Bone marrow (tissue), 2 donors: Measurements from ENCODE around the gene GRIK2.
A peak's percentile ranks its signal among the peaks of the same experiment; 100 is the strongest.
"Not testable (repeated sequence)": the region's sequence is repeated elsewhere in the genome, so short reads cannot be mapped to it uniquely, and the experiment has no call there.

Experiments
- DNase-seq, 2 donors: peaks; one replicate each; lab custom pipeline; 2025; lab: John Stamatoyannopoulos, UW

Gene GRIK2

DNA sequence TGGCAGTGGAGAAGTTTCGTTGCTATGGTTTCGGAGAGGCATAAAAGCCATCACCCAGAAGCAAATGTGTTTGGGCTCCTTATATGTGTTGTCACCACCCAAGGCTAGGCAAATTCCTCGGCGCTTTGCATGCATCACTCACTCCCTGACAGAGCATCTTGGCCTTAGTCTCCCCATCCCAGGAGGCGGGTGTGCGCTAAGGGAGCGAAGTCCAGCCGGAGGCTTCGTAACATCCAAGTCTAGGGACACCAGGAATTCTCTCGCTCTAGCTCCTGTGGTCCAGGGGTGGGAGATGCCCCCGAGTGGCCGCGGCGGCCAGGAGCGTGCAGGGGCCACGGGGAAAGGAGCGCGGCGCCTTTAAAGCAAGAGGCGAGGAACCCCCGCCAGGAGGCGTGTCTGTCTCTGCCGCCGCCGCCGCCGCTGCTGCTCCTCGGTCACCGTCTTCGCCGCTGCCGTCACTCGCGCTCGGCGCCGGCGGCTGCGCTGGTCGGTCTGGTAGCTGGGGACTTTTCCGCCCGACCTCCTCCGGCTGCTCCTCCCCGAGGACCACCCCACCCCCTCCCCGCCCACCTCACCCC, at the start of gene GRIK2:
Gene GRIK2, plus strand, starts transcription at position 458 of the 578 bp plus-strand sequence.
- no peak for DNase-seq

DNA sequence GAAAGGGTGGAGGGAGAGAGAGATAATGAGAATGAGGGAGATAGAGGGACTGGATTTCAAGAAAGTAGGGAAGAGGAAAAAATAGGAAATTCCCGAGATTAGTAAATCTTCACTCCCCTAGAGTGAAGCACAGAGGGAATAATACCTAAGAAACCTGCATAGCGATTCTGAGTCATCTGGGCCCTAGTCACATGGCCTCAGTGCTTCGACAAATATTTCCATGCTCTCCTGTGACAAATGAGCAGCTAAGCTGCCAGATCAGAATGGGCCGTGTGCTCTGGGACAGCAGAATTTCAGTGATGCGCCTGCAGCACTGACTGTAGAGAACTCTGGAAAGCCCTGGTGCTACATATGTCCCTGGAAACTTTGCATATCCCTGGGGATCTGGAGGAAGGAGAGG, 48.6 kb upstream of the GRIK2 start:
- DNase-seq: no peak

DNA sequence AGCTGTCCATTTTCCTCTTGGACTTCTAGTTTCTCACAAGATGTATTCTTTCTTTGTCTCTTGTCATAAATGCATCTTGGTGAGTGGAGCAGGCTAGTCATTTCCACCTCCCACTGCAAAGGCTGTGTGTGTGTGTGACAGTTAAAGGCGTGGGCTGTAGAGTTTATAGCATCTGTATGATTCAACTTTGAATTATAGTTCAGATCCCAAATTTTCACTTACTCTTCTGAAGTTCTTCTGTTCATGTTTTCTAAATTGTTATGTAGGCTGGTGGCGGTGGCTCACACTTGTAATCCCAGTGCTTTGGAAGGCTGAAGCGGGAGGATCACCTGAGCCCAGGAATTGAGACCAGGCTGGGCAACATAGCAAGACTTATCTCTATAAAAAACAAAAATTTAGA, 44.7 kb upstream of the GRIK2 start:
- no peak for DNase-seq

DNA sequence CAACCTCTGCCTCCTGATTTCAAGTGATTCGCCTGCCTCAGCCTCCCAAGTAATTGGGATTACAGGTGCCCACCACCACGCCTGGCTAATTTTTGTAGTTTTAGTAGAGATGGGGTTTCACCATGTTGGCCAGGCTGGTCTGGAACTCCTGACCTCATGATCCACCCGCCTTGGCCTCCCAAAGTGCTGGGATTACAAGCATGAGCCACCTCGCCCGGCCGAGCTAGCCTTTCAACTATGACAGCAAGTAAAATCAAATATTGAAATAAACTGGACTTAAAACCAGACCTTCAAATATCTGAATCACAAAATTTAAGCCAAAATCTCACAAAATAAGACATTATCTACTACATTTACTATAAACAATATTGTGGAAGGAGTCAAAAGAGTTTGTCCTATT, 42.9 kb upstream of the GRIK2 start:
- not testable (repeated sequence) for DNase-seq

DNA sequence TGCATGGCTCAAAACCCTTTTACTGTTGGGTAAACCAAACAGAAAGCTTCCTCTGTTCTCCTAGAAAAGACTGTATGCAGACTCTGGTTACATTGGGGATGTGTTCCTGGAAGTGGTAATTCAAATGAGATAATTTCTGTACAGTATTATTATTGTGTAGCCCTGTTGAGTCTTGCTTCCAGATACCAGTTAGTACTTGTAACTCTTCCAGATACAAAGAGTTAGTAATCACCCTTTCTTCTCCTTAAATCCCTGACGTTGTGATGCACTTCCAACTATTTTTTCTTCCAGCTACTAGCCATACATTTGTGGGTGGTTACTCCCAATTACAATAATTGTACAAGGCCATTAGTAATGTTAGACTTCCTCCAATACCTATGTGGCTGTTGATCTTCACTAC, 42.3 kb upstream of the GRIK2 start:
- DNase-seq: no peak

DNA sequence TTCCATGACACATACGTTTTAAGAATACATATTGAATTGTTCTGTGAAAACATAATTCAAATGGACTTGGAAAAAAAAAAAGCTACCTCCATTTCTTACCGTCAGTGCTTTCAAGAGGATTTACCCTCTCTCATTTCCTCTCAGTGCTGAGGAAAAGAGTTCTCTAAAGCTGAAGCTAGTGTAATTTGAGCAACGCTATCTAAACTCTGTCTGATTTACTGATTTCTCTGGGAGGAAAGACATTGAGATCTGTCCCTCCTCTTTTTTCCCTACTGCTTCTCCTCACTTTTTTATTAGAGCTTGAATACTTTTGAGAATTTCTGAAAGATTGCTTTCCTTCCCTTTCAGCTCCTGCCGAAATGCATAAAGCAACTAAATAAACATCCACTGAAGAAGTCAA, 41.2 kb upstream of the GRIK2 start:
- no peak for DNase-seq

- no peak for DNase-seq
Measured at GRCh38 chr6:101365181-101365580, 28.3 kb upstream of the GRIK2 start.

GRCh38 chr6:101379926-101380325, 13.6 kb upstream of the GRIK2 start:
- no peak for DNase-seq

GRCh38 chr6:101380897-101381630, 12.4 kb upstream of the GRIK2 start:
- no peak for DNase-seq

GRCh38 chr6:101383747-101384146, 9.8 kb upstream of the GRIK2 start:
- not testable (repeated sequence) for DNase-seq

- no peak for DNase-seq
Measured at GRCh38 chr6:101386982-101387381, 6.5 kb upstream of the GRIK2 start.

DNA sequence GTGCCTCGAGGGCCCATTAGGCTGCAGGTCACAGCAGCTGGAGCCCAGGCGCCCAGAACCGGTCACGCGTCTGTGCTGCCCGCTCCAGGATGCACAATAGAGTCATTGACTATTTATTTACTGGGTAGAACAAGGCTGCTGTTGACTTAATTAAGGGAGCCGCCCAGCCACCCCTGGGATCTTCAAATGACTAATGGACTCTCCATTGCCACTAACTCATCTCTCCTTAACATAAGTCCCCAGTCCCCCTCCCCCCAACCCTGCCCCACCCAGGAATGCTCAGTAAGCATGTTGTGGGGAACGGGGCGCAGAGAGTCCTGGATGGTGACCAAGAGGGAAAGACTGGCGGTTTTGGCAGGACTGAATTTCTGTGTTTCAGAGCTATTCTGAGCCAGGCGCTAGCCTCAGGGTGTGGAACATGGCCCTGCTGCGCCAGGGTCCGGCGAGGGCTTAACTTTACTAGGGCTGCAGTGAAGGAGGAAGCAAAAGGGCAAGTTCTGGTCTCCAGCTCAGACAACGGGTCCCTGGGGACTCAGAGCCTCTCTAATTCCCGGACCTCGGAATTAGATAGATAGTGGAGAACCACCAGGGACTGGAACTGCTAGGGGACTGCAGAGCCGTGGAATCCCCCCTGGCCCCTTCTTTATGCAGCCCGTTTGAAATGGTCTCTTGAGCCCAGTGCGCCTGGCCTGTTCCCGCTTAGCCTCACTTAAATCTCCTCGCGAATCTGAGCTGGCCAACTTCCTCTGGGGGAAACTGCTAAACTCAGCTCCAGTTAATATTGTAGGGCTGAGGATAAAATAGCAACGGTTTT, 1.5 kb upstream of the GRIK2 start:
- no peak for DNase-seq

GRCh38 chr6:101392586-101393230, 800 bp upstream of the GRIK2 start:
- DNase-seq: no peak

DNA sequence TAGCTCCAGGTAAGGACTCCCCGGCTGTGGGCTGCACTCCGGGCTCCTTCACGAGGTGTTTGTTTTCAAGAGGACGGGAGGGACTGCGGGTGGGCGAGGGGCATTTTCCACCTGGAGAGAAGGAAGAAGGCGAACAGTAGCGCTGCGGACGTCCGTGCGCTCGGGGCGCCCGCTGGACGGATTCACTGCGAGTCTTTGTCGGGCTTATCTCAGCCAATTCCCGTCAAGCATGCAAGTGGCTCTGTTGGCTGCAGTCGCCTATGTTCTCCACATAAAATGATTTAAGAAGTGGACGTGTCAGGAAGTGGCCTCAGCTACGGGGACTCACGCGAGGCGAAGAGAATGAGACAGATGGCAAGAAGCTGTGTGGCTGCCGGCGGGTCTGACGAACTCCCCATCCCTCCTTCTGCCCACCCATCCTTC, 332 bp downstream of the GRIK2 start:
- no peak for DNase-seq

DNA sequence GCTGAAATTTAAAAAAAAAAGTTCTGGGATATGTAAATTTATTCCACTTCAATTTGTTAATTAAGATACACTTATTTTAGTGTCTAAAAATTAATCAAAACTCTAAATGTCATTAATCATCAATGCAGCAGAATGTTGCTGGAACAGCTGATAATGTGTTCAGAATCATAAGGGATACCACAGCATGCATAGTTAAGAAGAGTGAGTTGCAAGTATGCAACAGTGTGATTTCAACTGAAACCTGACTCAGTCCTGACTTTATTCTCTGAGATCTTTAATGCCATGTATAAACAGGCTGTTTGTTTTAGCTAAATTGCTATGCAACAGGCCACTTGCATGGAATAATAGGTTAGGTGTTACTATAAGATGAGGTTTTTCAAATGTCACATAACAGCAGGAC, 1.4 kb downstream of the GRIK2 start:
- DNase-seq: no peak

GRCh38 chr6:101395345-101395744, 1.8 kb downstream of the GRIK2 start:
- no peak for DNase-seq

- peak in 1 of 2 donors; percentile 17 for DNase-seq
Measured at GRCh38 chr6:101396548-101397173, 3.2 kb downstream of the GRIK2 start.

GRCh38 chr6:101397199-101397598, 3.7 kb downstream of the GRIK2 start:
- DNase-seq: no peak

DNA sequence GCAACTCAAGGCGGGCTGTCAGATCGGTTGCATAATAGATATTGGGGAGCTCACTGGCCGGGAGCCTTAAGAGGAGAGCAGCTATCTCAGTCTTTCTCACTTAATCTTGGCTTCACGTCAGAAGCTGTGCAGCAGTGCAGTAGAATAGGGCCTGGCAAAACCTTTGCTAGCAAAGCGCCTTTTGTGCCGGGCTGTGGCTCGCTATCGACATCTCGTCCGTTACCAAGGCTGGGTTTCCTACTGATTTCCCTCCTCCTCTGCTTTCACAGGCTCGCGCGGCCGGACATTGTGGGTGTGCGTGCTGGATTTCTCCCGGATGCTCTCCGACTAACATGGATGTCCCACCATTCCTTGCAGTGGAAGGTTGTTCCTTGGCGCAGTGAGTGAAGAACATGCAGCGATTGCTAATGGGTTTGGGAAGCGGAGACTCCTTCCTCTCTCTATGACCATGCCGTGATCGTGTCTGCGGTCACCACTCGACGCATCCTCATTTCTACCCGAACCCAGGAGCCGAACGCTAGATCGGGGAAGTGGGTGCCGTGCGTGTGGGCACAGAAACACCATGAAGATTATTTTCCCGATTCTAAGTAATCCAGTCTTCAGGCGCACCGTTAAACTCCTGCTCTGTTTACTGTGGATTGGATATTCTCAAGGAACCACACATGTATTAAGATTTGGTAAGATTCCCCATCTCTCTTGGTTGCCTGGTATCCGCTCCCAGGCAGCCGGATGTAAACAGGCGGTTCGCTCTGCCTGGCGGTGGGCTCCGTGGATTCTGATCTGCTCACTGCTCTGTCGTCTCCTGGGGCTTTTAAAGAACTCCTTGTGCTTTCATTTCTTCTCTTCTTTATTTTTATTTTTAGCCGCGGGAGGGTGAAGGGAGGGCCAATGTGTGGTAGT, 5.5 kb downstream of the GRIK2 start:
- DNase-seq: no peak

GRCh38 chr6:101399616-101400162, 6.2 kb downstream of the GRIK2 start:
- no peak for DNase-seq
